CD4-positive, alpha-beta T cell treated with Interleukin-12 subunit alpha and Interleukin-12 subunit beta, for 1 hour (primary cell): ENCODE measurements around the gene CCL1.

Source experiments
- DNase-seq: peaks from one replicate; pipeline ENCODE4 v3.0.0-alpha.2; 2020

The CCL1 gene, protein sequence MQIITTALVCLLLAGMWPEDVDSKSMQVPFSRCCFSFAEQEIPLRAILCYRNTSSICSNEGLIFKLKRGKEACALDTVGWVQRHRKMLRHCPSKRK

DNA sequence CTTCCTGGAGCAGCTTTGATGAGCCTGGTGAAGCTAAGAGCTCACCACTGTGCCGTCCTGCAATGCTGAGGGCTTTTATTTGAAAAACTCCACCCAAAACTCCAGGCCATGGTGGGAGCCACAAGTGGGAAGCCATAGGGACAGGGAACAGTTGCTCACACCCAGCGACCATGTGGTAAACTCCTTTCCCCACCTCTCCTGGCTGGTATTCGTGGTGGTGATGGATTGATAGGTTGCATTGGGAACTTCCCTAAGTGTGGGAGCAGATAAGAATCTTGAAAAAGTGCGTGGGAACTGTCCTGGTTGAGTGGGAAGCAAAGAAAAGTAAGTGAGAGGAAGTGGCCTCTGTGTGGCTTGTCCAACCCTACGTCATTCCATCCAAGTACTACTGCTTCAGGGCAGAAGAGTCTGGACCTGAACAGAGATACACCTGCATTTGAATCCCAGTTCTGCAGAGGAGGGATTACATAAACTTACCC, at the start of gene CCL1:
Gene CCL1, minus strand, starts transcription at position 51 of the 479 bp plus-strand sequence. CDS start 72 bp downstream, outside the sequence.
- DNase-seq = no peak

DNA sequence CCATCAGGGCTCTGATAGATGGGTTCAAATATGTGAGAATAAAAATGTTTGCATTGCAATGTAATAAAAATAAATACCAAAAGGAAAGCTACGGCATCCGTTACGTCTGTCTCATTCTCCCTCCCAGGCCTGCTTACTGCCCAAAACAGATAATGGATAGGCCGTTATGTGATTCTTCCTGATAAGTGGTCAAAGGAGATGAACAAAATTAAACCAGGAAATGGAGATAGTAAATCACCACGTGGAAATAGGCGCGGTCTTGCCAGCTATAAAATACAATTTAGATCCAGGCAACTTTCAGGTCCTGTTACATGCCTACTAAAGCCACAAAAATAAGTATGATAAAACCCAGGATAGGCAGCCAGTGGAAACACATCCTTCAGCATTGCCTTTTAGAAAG, 49.5 kb upstream of the CCL1 start:
- no peak for DNase-seq

DNA sequence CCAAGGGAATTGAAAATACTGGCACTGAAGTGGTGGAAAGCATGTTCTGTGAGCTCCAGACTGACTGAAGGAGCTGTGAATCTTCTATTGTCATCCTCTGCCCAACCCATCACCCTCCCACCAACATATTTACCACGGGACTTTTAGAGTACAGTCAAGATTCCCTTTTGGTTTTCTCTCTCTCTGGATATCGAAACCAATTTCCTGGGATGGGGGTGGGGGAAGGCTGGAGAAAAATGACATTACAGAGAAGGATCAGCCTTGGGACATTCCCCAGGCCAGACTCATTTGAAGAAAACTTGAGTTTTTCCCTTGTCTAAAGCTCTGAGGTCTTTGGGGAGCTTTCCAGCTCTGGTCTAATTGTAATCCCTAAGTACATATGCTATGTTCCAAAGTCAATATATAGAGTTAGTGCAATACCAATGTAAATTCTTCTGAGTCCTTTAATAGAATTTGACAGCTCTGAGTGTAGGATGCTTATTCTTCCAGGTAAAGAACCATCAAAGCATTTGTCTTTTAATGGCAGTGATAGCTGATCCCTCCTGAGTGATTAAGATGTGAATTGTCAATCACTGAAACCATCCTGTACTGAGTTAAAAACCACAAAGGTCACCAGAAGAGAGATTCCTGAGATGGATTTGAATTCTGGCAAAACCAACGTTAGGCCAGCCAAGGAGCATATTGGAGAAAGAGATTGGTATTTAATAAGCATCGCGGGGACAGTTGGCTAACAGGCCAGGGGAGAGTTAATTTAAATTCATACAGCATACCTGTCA, 48.8 kb upstream of the CCL1 start:
- no peak for DNase-seq

DNA sequence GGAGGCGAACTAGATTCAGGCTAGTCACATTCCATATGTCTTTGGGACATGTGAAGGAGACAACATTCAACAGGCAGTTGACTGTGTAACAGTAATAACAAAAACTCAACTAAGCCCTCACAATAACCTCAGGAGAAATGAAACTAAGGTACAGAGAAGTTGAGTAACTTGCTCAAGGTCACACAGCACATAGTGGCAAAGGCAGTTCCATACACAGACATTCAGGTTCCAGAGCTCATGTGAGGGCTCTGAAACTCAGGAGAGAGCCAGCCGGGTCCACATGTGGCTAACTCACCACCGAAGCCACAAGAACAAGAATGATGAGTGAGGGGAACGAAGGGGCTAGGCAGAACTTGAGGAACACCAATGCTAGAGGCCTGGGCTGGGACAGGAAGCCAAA, 46.3 kb upstream of the CCL1 start:
- no peak for DNase-seq

DNA sequence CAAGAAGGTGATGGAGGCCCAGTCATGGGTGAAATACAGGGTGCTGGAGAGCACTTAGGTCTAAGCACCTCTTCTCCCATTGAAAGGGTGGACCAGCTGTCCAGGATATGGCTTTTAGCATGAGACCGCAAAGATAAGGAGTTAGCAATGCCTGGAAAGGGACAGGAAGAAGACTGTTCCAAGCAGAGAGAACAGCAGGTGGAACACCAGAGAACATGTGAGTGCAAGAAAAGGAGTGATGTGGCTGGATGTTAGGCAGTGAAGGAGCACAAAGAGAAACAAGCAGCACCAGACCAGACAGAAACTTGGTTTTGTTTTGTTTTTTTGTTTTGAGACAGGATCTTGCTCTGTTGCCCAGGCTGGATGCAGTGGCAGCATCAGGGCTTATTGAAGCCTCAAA, 45.4 kb upstream of the CCL1 start:
- DNase-seq = no peak

DNA sequence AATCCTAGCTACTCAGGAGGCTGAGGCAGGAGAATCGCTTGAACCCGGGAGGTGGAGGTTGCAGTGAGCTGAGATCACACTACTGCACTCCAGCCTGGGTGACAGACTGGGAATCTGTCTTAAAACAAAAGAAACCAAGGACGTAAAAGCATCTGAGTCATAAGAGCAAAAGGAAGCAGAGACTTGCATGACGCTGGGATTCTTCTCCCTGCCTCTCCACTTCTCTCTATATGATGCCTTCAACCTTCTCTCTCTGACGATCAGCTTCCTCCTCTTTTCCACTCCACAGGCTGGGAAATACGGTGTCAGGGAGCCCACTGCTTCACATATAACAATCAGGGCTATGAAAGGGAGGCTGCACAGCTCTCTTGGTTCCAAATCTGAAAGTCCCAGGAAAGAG, 43.2 kb upstream of the CCL1 start:
- DNase-seq = no peak

DNA sequence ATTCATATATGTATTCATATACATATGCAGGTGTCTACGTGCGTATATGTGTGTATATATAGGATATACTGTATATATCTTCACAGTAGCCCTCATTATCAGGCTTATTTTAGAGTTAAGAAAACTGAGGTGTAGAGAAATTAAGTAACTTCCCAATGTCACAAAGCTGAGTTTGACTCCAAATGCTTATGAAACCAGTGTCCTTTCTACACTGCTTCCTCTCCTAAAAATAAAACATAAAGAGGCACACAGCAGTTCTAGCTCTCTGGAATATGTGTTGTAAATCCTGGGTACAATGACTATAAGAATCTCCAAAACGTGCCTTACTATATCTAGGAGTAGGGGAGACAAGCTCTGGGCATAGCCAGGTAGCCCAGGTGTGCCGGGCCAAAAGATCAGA, 40.0 kb upstream of the CCL1 start:
- no peak for DNase-seq

DNA sequence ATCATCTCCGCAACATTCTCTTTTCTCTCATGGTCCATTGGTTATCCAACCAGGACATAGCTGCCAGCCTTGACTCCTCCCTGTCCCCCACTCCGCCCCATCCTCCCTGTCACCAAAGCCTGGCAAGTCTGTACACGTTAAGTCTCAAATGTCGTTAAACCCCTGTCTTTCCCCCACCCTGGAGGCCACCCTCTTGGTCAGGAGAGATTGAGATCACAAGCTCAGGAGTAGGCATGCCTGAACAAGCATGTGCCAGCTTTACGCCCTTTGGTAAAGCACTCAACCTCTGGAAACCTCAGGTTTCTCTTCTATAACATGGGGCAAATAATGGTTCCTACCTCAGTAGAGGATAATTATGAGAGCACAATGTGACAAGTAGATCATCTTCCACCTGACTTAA, 38.1 kb upstream of the CCL1 start:
- no peak for DNase-seq

DNA sequence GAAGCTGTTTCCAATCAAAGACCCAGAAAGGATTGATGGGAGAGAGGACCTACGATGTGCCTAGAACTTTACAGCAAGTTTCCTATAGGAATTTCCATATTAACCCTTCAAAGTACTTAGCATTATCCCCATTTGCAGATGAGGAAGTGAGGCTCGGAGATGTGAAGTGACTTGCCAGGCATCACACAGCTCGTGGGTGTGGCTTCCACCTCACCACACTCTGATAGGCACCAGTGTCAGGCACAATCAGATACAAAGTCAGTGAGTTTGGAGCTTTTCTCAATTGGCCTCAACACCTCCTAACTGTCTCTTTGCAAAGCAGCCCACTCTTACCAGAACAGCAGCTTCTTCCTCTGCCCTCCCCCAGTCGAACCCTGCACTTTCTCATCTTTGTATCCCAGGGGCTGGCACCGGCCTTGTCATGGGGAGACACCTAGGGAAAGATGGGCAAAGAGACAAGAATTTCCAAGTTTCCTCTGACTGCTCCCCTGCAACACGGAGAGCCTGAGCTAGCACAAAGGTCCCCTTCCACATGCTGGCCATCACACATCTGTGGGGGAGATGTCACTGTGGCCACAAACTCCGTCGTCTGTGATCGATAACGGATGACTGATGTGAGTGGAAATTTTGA, 37.4 kb upstream of the CCL1 start:
- DNase-seq = no peak

DNA sequence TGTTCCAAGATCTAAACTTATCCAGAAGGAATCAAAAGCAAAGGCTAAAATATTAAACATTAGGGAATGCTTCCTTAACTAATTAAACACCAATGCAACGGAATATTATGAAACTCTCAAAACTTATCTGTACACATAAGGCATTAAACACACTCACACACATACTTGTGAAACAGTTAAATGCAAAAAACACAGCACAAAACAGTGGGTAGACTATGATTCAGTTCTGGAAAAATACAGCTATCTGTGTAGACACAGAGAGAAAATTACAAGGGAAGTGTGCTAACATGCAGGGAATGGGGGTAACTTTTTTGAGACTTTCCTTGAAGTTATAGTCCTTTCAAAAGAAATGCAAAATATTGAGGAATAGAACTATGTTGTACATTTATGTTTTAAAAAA, 36.7 kb upstream of the CCL1 start:
- no peak for DNase-seq

DNA sequence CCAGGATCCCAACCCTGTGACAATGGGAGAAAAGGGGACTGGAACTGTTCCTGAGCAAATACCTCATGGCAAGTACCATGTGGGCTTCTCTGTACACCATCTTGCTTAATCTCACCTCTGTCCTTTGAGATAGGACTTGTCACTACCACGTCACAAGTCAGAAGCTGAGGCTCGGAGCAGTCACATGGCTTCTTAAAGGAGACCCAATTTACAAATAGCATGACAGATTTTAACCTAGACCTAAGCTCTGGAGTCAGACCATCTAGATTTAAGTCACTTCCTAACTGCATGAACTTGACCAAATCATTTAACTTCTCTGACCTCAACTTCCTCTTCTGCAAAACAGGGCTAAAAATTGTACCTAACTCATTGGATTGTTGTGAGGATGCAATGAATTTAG, 36.0 kb upstream of the CCL1 start:
- no peak for DNase-seq

DNA sequence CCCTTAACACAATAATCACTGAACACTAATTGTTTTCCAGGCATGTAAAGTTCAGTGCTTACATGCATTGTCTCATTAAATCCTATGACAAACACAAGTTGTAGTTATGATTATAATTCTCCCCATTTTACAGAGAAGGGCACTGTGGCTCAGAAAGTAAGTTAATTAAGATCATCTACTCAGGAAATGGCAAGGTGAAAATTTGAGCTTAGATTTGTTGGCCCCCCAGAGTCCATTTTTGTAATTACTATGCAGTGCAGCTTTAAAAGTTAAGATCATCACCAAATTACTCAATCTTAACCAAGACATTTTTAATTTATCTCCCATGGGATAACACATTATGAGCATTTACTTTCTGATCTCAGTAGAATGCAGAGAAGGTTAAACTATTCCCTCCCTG, 34.2 kb upstream of the CCL1 start:
- DNase-seq = no peak

DNA sequence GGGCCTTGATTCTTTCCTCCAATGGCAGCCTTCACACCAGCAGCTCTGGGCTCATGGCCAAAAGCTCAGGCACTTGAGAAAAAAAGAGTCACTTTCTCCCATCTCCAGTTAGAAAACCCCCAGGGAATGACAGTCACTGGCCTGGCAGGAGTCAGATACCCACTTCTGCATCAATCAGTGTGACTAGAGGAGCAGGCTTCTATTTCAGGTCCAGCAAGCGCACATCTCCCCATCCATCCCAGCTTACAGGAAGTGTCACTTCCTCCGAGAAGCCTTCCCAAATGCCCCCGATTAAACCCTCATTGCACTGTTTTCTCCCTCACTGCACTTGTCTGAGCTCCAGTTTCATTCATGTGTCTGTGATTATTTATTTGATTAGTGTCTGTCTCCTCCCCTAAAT, 30.4 kb upstream of the CCL1 start:
- no peak for DNase-seq

DNA sequence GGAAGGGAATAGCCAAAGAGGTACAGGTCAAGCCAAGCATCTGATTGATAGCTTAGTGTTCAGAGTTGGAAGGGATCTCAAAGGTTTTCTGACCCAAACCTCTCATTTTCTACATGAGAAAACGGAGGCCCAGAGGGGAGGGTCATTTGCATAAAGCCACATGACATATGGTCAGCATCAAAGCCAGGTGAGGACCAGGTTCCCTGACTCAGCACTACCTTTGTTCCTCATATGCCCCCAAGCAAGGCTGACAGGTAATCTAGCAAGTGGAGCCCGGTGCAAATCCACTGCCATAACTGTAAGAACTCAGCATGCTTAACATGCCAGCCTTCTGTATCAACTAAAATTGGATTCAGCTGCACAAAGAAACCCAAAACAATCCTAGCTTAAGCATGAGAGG, 28.2 kb upstream of the CCL1 start:
- no peak for DNase-seq

DNA sequence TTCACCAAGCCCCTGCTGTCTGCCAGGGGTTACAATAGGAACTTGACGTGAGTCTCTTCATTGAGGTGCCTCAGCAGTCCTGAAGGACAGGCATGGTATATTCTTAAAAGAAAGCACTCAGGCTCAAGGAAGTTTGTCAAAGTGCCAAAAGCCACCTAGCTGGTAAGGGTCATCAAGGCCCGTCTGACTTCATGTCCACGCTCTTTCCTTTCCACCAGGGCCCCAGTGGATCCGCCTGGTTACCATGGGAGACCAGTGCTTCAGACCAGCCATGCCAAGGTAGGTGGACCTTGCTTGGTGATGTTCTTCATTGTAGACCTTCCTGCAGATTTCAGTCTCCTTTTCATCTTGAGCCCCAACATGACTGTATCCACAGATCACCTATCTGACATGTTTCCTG, 27.6 kb upstream of the CCL1 start:
- DNase-seq = no peak

DNA sequence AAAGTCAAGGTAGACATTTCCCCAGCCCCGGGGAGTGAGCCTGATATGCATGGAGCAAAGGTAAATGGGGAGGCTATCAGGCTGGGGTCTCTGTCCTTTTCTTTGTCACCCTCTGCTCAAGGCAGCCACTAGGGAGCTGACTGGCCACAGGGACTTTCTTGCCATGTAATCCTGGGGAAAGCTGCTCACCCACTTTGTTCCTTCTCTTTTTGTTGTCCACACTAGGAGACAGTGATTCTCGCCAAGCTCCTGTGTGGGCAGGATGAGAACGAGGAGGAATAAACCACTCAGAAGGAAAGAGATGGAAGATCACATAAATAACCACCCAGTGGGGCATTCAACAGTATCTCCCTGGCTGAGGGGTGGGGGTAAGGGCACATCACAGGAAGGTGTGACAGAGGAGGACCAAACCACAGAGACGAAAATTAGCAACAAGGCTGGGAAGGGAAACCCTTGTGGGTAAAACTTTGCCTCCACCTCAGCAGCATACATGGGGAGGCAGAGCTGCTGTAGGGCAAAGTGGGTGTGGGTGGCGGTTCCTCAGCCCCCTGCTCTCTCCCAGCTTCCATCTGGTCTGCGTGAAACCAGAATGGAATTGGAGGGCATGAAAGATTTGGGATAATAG, 26.2 kb upstream of the CCL1 start:
- DNase-seq = no peak

DNA sequence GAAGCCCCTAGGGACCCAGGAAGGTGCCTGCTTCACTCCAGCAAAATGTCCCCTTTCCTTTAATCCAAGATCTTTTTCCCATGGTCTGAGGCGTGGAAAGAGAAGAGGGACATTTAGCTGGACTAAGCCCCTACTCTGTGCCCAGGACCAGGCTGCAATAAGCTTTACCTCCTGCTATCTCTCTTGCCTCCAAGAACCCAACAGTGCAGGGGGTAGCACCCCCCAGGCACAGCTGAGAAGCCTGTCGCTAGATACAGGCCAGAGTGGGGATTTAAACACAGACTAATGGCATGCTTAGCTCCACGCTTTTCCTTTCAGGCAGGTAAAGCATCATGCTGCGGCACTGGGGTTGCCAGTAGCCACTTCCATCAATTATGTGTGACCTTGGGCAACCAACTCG, 24.5 kb upstream of the CCL1 start:
- DNase-seq = no peak

DNA sequence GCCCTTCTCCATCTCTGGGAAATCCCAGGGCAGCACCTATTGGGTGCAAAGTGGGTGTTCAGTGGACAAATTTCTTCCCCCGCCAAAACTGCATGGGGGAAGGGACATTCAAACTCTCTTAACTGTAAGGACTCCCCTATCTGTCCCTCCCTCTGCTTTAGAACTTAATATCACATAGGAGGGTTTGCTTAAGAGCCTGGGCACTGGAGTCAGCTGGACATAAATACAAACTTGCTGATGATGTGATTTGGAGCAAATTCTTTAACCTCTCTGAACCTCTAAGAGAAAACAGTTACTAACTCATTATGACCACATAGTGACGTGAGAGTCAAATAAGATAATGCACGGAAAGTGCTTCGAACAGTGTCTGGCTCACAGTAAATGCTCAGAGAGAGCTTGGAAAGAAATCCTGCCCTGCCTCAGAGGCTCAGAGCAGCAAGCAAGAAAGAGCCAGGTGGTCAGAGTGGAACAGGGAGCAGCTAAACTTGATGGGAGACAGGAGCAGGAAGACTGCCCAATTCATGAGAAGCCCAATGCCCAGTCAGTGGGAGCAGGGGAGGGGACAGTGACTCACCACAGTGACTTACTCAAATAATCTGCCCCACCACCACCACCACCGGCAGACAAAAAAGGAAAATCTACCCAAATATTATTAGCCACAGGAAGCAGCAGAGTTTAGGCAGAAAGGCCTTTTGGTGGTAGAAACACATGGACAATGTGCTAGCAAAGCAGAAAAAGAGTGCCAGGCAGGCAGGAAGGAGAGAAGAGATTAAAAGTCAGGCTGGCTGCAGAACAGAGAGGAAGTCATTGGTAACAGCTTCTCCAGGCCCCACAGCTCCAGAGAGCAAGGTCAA, 23.9 kb upstream of the CCL1 start:
- no peak for DNase-seq

DNA sequence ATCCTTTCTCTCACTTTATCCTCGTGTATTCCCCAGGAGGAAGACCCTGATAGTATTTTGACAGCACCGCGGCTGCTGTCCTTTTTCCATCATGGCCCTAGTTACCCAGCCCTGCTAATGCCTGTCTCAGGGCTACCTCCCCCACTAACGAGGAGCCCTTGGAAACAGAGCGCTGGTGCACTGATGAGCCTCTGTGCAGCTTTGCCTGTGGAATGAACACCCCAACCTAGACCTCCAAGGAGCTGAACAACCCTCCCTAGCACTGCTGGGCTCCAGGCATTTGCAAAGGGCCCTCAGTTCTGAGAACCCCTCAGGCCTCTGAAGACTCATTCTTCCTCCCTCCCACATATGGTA, 23.3 kb upstream of the CCL1 start:
- DNase-seq = no peak

DNA sequence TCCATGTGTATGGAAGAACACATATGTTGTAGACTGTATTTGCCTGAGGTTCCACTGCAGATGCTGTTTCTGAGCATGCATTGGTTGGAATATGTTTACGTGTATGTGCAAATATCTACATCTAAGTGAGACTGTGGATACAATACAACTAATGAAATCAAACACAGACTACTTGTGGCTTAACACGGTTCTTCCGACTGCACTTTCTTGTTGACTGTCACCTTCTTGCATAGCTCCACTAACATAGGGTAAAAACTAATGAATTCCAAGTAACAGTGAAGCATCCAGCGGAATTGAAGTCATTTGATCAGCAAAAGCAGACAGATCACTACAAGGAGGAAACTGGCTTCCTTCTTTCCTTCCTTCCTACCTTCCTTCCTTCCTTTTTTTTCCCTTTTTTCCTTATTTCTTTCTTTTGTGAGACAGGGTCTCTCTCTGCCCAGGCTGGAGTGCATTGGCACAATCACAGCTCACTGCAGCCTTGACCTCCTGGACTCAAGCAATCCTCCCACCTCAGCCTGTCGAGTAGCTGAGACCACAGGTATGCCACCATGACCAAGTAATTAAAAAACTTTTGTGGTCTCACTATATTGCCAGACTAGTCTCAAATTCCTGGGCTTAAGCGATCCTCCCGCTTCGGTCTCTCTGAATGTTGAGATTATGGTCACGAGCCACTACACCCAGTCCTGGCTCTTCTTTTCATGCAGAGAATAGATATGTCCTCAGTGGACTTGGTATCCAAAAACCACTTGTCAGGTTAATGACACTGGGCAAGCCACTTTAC, 22.0 kb upstream of the CCL1 start:
- DNase-seq = no peak

DNA sequence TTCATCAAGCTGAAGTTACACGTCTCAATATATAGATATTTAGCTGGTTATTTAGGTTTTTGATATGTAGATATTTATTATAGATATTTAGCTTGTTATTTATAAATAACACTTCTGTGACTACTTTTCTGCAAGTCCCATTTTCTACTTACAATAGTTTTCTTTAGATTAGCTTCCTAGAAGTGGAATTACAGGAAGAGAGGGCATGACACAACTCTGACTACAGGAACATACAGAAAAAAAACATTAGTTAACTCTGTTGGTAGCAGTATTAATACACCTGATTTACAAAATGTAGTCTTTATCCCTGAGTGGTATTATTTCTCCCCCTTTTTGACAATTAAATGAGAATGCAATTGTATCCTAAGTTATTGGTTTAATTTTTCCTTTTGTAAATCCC, 21.2 kb upstream of the CCL1 start:
- DNase-seq = no peak

DNA sequence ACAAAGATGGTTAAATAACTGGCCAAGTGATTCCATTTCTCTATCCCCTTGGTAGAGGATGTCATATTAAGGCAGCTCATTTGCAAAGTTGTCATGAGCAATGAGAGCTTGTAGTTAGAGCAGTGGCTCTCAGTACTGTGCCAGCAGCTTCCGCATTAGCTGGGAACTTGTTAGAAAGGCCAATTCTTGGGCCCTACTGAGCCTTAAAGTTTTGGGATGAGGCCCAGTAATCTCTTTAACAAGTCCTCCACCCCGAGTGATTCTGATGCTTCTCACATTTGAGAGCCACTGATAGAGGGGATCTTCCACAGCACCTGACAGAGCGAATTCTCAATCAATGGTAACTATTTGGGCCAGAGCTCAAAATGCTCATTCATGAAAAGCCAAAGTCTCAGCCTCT, 20.2 kb upstream of the CCL1 start:
- no peak for DNase-seq
